Stimulated activated naive CD4-positive, alpha-beta T cell (primary cell): ENCODE results near the gene FAM53A.
A peak's percentile ranks its signal among the peaks of the same experiment; 100 is the strongest.

Experiments
- DNase-seq, 6 experiments: peaks; one replicate each; lab custom pipeline; 2025; lab: John Stamatoyannopoulos, UW

Gene FAM53A

DNA sequence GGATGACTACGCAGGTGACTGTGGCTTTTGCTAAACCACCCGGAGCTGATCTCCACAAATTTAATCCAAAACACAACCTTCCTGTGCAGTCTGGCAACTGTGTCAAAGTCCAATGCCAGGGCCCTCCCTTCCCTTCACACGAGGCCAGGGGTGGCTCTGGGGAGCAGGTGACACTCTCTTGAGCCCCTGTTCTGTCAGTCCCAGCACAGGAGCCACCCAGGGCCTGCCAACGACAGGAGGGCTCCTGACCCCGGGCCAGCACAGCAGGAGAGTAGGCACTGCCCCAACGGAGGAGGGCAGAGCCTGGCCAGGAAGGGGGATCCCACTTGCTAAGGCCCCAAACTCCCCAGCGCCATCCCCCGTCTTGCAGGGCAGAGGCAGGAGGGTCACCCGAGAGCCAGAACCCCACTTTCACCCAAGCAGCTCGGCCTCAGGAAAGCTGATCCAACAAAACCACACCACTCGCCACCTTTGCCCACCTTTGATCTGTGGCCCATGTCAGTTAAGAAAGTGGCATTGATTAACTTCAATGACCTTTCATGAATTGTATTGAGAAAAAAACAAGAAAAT lies 44.7 kb downstream of the FAM53A start:
- DNase-seq: no peak

- no peak for DNase-seq
Measured at GRCh38 chr4:1638873-1639272, 45.2 kb downstream of the FAM53A start.

DNA sequence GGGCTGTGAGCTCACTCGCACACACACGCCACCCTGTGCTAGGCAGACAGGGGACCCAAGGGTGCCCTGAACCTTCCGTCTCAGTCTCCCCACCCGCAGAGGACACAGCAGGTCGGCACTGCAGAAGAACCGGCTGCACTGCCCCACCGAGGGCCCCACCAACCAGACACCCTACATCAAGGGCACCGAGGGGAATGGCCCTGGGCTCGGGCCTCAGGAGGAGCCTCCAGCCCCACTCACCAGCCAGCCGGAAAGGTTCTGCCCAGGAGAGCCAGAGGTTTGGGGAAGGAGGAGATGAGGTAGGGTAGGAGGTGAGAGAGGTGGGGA lies 45.9 kb downstream of the FAM53A start:
- no peak for DNase-seq

- DNase-seq: no peak
Measured at GRCh38 chr4:1637580-1638271, 46.4 kb downstream of the FAM53A start.

GRCh38 chr4:1636490-1637211 lies 47.5 kb downstream of the FAM53A start:
- no peak for DNase-seq

GRCh38 chr4:1635464-1635863 lies 48.6 kb downstream of the FAM53A start:
- DNase-seq: no peak

GRCh38 chr4:1633993-1634392 lies 50.1 kb downstream of the FAM53A start:
- DNase-seq: no peak

DNA sequence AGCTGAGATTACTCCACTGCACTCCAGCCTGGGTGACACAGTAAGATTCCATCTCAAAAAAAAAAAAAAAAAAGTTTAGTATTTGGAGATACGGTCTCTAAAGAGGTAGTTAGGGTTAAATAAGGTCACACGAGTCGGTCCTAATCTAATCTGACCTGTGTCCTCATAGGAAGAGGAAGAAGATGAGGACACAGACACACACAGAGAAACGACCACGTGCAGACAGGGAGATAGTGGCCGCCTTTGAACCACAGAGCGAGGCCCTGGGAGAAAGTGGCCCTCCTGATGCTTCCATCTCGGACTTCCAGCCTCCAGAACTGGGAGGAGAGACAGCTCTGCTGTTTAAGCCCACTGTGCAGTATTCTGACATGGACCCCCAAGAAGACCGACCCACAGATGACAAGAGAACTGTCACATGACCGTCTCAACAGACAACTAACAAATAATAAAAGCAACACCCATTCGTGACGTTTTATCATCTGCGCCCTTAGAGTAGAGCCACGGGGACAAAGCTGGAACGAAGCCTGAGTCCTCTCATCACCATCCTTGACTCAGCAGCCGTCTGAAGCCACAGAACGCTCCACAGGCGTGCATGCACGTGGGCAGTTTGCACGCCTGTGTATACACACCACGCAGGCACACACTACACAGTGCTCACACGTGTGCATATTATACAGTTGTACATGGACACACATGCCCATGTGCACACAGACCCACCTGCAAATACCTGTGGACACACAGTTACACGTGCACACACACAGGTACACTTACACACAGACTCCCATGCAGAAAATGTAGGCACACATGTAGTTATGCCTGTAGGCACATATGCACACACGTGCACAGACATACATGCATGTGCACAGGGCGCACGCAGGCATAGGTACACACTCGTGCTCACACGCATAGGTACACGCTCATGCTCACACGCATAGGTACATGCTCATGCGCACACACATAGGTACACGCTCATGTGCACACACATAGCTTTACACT lies 51.7 kb downstream of the FAM53A start:
- no peak for DNase-seq

- no peak for DNase-seq
Measured at GRCh38 chr4:1631136-1631535, 53.0 kb downstream of the FAM53A start.

- DNase-seq: no peak
Measured at GRCh38 chr4:1630266-1630665, 53.8 kb downstream of the FAM53A start.

GRCh38 chr4:1629699-1630083 lies 54.4 kb downstream of the FAM53A start:
- no peak for DNase-seq

DNA sequence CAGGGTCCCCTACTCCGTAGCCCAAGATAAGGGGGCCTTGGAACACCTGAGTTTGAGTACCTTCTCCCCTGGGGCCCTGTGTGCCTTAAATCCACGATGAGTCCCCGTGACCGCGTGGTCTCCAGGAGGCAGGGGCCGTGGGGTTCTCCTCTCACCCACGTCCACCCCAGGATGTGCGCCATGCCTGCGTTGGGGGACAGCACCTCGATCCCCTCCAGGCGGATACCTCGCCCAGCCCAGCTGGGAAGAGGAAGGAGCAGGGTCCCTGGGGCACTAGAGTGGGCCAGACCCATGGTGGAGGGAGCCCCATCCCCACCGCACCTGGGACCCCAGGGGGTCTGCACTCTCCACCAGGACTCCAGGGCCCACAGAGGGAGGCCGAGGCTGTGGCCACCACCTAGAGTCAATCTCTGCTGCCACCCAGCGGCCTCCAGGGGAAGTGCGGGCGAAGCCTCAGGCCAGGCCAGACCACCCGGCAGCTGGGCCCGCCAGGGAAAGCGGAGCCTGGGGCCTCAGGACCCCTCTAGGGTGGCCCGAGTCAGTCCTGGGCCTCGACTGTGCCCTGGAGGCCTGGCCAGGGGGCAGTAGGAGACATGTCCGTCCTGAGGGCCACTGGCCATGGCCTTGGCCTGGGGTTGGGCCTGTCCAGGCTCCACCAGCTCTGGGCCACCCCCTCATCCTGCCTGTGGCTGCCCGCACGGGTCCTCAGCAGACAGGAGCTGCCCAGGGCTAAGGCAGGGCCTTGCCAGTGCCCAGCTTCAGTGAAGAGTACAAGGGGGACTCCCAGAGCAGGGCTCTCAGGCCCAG lies 55.0 kb downstream of the FAM53A start:
- peak in 5 of 6 experiments; percentile 31 to 75 (median 61) for DNase-seq

DNA sequence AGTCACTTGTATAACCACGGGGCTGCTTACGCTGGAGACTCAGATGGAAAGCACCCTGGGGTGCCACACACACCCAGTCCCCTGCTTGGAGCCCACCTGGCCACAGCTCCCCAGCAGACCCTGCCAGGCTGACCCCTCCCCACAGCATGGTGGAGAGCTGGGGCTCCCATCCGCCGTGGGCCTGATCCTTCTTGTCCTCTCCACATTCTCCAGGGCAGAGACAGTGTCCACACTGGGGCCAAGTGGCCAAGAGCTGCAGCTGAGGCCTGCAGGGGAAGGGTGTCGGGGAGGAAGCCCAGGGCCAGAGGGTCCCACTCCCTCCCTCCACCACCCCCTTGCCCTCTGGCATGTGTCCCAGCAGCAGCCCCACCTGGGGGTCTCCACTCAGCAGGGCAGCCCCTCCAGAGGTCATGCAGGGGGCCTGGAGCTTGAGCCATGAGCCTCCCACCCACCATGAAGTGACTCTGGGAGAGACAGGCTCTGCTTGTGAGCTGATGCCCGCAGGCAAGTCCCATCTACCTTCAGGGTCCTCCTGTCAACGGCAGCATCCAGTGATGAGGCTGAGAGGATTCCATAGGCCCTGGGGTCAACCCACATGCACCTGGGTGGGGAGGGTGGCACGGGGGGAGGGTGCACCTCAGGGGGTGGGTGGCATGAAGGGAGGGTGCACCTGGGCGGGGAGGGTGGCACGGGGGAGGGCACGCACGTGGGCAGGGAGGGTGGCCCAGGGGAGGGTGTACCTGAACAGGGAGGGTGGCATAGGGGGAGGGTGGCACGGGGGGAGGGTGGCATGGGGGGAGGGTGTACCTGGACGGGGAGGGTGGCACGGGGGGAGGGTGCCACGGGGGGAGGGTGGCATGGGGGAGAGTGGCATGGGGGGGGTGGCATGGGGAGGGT lies 56.4 kb downstream of the FAM53A start:
- no peak for DNase-seq

DNA sequence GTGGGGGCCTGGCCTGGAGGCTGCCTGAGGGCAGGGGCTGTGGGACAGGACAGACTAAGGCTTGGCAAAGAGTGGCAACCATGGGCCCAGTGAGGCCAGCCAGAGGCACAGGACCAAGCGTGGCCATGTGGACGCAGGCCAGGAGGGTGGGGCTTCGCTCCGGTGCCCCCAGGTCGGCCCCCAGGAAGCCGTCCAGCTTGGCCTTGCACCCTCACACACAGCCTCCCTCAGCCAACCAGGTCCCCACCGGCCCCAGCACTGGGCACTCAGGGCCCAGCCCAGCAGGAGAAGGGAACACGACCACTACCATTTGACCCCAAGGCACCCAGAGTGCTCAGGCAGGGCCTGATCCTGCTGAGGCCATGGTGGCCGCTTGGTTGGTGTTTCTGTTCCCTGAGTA lies 57.2 kb downstream of the FAM53A start:
- no peak for DNase-seq

- DNase-seq: no peak
Measured at GRCh38 chr4:1626151-1626550, 58.0 kb downstream of the FAM53A start.

GRCh38 chr4:1625600-1626138 lies 58.4 kb downstream of the FAM53A start:
- no peak for DNase-seq

GRCh38 chr4:1624519-1624910 lies 59.6 kb downstream of the FAM53A start:
- no peak for DNase-seq

GRCh38 chr4:1623821-1624518 lies 60.1 kb downstream of the FAM53A start:
- DNase-seq: no peak

- no peak for DNase-seq
Measured at GRCh38 chr4:1623400-1623799, 60.7 kb downstream of the FAM53A start.

- DNase-seq: no peak
Measured at GRCh38 chr4:1622956-1623355, 61.2 kb downstream of the FAM53A start.
